ENCODE results near the gene HYCC2.
"Not testable (repeated sequence)": the region's sequence is repeated elsewhere in the genome, so short reads cannot be mapped to it uniquely, and the experiment has no call there.

Gene HYCC2

DNA sequence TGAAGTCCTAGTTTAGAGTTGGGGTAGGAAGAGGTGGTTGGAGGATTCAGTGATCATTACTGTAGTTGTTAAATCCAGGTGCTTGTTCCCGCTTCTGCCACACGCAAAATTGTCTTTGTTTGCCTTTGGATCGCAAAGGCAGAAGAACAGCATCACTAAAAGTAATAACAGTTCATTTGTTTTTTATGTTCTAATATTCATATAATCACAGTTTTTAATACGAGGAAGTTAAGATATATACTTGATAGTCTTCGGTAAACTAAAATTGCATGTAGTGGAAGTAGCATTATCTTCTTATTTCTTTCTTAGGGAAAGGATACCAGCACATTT, 695 bp upstream of the HYCC2 start:
- DNase-seq (ENCODE audit: low read depth, low spot score): no peak

GRCh38 chr2:201070948-201071478, 458 bp downstream of the HYCC2 start:
- DNase-seq (ENCODE audit: low read depth, low spot score): no peak

DNA sequence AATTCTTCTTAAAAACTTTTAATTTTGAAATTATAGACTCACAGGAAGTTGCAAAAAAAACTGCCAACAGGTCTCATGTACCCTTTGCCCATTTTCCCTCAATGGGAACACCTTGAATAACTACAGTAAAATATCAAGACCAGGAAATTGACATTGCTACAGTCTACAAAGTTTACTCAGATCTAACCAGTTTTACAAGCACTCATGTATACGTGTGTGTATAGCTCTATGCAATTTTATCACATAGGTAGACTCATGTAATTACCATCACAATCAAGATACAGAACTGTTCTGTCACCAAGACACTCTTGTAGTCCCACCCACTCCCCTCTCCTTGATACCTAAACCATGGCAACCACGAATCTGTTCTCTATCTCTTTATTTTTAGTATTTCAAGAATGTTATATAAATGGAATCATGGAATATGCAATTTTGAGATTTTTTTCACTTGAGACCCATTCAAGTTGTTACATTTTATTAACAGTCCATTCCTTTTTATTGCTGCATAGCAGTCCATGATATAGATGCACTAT, 6.6 kb downstream of the HYCC2 start:
- no peak for DNase-seq (ENCODE audit: low read depth, low spot score)

DNA sequence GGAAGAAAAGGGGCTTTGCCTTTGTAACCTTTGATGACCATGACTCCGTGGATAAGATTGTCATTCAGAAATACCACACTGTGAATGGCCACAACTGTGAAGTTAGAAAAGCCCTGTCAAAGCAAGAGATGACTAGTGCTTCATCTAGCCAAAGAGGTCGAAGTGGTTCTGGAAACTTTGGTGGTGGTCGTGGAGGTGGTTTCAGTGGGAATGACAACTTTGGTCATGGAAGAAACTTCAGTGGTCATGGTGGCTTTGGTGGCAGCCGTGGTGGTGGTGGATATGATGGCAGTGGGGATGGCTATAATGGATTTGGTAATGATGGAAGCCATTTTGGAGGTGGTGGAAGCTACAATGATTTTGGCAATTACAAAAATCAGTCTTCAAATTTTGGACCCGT, 8.0 kb downstream of the HYCC2 start:
- not testable (repeated sequence) for DNase-seq (ENCODE audit: low read depth, low spot score)

DNA sequence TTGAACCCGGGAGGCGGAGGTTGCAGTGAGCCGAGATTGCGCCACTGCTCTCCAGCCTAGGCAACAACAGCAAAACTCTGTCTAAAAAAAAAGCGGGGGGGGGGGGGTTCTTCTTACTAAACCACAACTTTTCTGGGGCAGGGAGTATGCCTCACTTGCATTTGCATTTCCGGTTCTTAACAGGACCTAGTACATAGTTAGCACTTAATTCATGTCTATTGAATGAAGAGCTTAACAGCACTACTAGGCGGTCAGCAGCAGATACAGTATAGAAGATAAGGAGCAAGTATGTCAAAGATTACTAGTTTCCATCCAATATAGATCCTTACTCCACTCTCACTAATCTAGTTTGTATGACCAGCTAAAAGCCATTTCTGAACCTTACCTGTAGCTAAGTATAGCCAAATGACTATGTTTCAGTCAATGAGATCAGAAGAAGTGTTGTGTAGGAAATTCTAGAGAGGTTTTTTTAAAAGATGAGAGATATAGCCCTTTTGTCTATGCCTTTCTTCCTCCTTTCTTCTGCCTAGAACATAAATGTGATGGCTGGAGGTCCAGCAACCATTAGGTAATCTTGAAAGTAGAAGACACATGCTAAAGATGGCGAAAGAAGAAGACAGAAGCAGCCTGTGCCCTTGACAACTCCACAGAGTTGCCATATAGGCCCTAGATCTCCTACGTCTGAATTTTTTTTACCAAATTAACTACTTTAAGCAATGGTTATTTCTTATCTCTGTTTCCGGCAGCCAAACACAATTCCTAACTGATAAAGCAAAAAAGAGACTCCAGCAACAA, 11.3 kb downstream of the HYCC2 start:
- no peak for DNase-seq (ENCODE audit: low read depth, low spot score)

DNA sequence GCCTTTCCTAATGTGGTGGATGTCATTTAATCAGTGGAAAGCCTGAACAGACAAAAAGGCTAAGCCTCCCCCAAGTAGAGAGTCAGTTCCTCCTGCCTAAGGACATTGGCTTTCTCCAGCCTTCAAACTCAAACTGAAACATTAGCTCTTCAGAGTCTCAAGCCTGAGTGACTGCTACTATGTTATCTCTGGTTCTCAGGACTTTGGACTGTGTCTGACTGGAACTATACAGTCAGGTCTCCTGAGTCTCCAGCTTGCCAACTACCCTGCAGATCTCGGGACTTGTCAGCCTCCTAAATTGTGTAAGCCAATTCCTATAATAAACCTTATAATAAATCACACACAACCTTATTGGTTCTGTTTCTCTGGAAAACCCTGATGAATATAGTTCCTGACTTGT, 12.6 kb downstream of the HYCC2 start:
- DNase-seq (ENCODE audit: low read depth, low spot score): no peak

GRCh38 chr2:201057715-201058248, 13.7 kb downstream of the HYCC2 start:
- DNase-seq (ENCODE audit: low read depth, low spot score): no peak

DNA sequence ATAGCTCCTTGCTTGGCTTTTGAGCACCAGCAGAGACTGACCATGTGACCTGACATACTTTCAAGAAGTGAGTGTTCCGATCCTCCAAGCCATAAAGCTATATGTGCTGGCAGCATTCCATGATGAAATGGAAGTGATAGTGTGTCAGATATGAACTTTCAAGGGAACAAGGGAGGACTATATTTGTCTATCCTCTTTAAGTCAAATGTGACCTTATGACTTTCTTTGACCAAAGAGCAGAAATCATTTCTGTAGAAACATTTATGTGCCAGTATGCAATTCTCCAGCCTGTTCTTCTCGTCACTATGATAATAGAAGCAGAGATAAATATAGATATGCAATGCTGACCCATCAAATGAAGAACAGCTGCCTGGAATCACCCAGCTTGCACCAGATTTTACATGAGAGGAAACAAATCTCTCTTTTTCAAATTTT, 14.4 kb downstream of the HYCC2 start:
- DNase-seq (ENCODE audit: low read depth, low spot score): no peak

- no peak for DNase-seq (ENCODE audit: low read depth, low spot score)
Observed at GRCh38 chr2:201049455-201049854, 22.0 kb downstream of the HYCC2 start.

- no peak for DNase-seq (ENCODE audit: low read depth, low spot score)
Observed at GRCh38 chr2:201046881-201047280, 24.6 kb downstream of the HYCC2 start.

- not testable (repeated sequence) for DNase-seq (ENCODE audit: low read depth, low spot score)
Observed at GRCh38 chr2:201043050-201043449, 28.4 kb downstream of the HYCC2 start.

DNA sequence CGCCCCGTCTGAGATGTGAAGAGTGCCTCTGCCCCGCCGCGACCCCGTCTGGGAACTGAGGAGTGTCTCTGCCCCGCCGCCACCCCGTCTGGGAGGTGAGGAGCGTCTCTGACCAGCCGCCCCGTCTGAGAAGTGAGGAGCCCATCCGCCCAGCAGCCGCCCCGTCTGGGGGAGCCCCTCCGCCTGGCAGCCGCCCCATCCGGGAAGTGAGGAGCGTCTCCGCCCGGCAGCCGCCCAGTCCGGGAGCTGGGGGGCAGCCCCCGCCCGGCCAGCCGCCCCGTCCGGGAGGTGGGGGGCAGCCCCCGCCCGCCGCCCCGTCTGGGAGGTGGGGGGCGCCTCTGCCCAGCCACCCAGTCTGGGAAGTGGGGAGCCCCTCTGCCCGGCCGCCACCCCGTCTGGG, 29.0 kb downstream of the HYCC2 start:
- not testable (repeated sequence) for DNase-seq (ENCODE audit: low read depth, low spot score)

GRCh38 chr2:201040867-201041628, 30.4 kb downstream of the HYCC2 start:
- DNase-seq (ENCODE audit: low read depth, low spot score): no peak

DNA sequence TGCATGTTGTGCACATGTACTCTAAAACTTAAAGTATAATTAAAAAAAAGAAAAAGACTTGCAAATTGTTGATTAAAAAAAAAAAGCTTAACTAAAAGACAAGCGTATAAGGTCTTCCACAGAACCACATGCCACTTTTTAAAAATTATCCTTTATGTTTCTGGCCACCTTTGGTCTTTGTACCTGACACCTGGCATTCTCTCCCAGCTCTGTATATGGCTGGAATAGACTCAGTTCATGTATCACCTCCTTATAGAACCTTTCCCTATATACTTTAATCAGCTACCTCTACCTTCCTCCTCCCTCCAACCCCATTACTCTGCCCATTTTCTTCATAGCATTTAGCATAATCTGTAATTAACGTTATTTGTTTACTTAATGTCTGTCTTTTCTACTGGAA, 32.6 kb downstream of the HYCC2 start:
- no peak for DNase-seq (ENCODE audit: low read depth, low spot score)

GRCh38 chr2:201038361-201038760, 33.1 kb downstream of the HYCC2 start:
- not testable (repeated sequence) for DNase-seq (ENCODE audit: low read depth, low spot score)

DNA sequence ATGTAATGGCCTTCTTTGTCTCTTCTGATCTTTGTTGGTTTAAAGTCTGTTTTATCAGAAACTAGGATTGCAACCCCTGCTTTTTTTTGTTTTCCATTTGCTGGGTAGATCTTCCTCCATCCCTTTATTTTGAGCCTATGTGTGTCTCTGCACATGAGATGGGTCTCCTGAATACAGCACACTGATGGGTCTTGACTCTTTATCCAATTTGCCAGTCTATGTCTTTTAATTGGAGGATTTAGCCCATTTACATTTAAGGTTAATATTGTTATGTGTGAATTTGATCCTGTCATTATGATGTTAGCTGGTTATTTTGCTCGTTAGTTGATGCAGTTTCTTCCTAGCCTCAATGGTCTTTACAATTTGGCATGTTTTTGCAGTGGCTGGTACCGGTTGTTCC, 37.1 kb downstream of the HYCC2 start:
- DNase-seq (ENCODE audit: low read depth, low spot score): not testable (repeated sequence)

DNA sequence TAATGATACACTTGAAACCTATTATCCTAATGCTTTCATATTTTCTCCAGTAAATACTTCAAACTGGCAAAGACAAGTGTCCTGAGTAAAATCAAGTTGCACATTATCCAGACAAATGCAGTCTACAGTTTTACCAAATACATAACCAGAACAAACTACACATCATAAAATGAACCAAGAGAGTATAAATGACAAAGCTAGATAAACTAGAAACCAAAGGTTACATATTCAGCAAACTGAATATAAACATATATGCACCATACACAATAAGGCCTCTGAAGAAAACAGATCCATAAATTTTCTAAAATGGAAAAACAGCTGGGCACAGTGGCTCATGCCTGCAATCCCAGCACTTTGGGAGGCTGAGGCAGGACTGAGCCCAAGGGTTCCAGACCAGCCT, 47.0 kb downstream of the HYCC2 start:
- DNase-seq (ENCODE audit: low read depth, low spot score): no peak

- no peak for DNase-seq (ENCODE audit: low read depth, low spot score)
Observed at GRCh38 chr2:201021914-201022313, 49.6 kb downstream of the HYCC2 start.
